Testis (tissue), 2 donors: ENCODE data around the gene IPO11.

Experiments
- POLR2A ChIP-seq: fragments of 450-650 bp; IDR thresholded peaks from one replicate; pipeline ENCODE4 v1.6.1; 2017; ENCODE audit warnings: antibody characterized with exemption, mild to moderate bottlenecking, moderate library complexity
- TF ChIP-seq, protein P1 (sequence below), 3 experiments: fragments of 450-650 bp in 2 of 3; fragments of 200-600 bp in 1 of 3; sonication (generic) in 1 of 3; IDR thresholded peaks; one replicate each; pipeline ENCODE4 v1.5.1; 2016 to 2019; ENCODE audit warnings: antibody characterized with exemption in 3 of 3, mild to moderate bottlenecking in 2 of 3, moderate library complexity in 1 of 3

- TF ChIP-seq, protein P1, sequence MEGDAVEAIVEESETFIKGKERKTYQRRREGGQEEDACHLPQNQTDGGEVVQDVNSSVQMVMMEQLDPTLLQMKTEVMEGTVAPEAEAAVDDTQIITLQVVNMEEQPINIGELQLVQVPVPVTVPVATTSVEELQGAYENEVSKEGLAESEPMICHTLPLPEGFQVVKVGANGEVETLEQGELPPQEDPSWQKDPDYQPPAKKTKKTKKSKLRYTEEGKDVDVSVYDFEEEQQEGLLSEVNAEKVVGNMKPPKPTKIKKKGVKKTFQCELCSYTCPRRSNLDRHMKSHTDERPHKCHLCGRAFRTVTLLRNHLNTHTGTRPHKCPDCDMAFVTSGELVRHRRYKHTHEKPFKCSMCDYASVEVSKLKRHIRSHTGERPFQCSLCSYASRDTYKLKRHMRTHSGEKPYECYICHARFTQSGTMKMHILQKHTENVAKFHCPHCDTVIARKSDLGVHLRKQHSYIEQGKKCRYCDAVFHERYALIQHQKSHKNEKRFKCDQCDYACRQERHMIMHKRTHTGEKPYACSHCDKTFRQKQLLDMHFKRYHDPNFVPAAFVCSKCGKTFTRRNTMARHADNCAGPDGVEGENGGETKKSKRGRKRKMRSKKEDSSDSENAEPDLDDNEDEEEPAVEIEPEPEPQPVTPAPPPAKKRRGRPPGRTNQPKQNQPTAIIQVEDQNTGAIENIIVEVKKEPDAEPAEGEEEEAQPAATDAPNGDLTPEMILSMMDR (IDR thresholded peaks at IDR 0.05), result no peak
- no peak for TF ChIP-seq POLR2A
Measured at GRCh38 chr5:62671479-62671878, 258.9 kb downstream of the IPO11 start.
